ENCODE measurements around the gene AK5.

The AK5 gene

DNA sequence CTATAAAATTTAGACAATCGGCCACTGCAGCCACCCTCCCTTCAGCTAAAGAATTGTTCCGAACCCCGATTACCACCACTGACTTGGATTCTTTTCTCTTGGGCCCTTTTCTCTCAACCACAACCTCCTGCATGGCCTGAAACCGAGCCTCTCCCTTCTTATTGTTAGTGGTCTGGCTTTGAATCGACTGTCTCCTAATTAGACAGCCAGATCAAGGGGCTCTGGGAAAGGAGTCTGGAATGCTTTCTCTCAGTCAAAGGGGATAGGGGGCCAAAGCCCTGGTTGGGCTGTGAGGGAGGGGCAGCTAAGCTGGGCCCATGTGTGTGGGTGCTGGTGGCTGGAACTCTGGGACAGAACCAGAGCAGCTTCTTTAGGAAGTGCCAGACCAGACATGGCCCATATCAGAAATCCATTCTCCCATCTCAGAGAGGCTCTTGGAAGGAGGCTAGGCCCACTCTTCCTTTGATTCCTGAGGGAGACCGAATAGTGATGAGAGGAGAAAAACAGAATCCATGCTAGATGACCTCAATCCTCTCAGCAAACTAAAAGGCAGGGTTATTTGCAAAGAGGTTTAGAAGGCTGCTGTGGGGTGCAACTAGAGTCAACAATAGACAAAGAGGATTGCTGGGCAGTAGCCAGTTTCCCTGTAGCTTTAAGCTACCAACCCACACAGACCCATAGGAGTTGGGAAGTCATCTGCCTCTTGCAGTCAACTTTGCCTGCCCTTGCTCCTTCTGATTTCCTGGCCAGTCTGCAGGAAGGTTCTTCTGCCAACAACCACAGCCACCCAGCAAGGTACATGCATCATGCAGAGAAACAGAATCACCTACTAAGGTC, 117.6 kb downstream of the AK5 start (continued):
- TF ChIP-seq OSR1 (CRISPR knock-in tag; IDR thresholded peaks at IDR 0.05) (no peak), TOX (CRISPR knock-in tag; IDR thresholded peaks at IDR 0.05; ENCODE audit: borderline replicate concordance) (no peak), PPARA (CRISPR knock-in tag; IDR thresholded peaks at IDR 0.05; ENCODE audit: borderline replicate concordance) (no peak), CSDC2 (CRISPR knock-in tag; IDR thresholded peaks at IDR 0.05) (no peak)

- no peak for TF ChIP-seq CSRNP3 (CRISPR knock-in tag; IDR thresholded peaks at IDR 0.05)
- TF ChIP-seq ZNF565 (CRISPR knock-in tag; conservative IDR thresholded peaks at IDR 0.05; ENCODE audit: low read depth) = no peak
- TF ChIP-seq TCF4 (CRISPR knock-in tag; IDR thresholded peaks at IDR 0.05; ENCODE audit: borderline replicate concordance) = no peak
- no peak for TF ChIP-seq GLIS3 (CRISPR knock-in tag; IDR thresholded peaks at IDR 0.05)
- no peak for TF ChIP-seq BACH2 (CRISPR knock-in tag; IDR thresholded peaks at IDR 0.05; ENCODE audit: borderline replicate concordance)
- TF ChIP-seq, protein P1, sequence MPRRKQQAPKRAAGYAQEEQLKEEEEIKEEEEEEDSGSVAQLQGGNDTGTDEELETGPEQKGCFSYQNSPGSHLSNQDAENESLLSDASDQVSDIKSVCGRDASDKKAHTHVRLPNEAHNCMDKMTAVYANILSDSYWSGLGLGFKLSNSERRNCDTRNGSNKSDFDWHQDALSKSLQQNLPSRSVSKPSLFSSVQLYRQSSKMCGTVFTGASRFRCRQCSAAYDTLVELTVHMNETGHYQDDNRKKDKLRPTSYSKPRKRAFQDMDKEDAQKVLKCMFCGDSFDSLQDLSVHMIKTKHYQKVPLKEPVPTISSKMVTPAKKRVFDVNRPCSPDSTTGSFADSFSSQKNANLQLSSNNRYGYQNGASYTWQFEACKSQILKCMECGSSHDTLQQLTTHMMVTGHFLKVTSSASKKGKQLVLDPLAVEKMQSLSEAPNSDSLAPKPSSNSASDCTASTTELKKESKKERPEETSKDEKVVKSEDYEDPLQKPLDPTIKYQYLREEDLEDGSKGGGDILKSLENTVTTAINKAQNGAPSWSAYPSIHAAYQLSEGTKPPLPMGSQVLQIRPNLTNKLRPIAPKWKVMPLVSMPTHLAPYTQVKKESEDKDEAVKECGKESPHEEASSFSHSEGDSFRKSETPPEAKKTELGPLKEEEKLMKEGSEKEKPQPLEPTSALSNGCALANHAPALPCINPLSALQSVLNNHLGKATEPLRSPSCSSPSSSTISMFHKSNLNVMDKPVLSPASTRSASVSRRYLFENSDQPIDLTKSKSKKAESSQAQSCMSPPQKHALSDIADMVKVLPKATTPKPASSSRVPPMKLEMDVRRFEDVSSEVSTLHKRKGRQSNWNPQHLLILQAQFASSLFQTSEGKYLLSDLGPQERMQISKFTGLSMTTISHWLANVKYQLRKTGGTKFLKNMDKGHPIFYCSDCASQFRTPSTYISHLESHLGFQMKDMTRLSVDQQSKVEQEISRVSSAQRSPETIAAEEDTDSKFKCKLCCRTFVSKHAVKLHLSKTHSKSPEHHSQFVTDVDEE (CRISPR knock-in tag; IDR thresholded peaks at IDR 0.05) = no peak
- TF ChIP-seq ESRRG (CRISPR knock-in tag; IDR thresholded peaks at IDR 0.05) = no peak
- TF ChIP-seq ZFP30 (CRISPR knock-in tag; IDR thresholded peaks at IDR 0.05) = no peak
- no peak for ATAC-seq
Observed at GRCh38 chr1:77400781-77401180, 119.0 kb downstream of the AK5 start.

GRCh38 chr1:77401384-77401783, 119.6 kb downstream of the AK5 start:
- no peak for ATAC-seq
- TF ChIP-seq PPARA (CRISPR knock-in tag; IDR thresholded peaks at IDR 0.05; ENCODE audit: borderline replicate concordance) (no peak), GLIS3 (CRISPR knock-in tag; IDR thresholded peaks at IDR 0.05) (no peak), ZNF565 (CRISPR knock-in tag; conservative IDR thresholded peaks at IDR 0.05; ENCODE audit: low read depth) (no peak), CSRNP3 (CRISPR knock-in tag; IDR thresholded peaks at IDR 0.05) (no peak), OSR1 (CRISPR knock-in tag; IDR thresholded peaks at IDR 0.05) (no peak), ZC3H10 (CRISPR knock-in tag; IDR thresholded peaks at IDR 0.05) (no peak), ZFP3 (CRISPR knock-in tag; IDR thresholded peaks at IDR 0.05) (no peak), ZNF70 (CRISPR knock-in tag; IDR thresholded peaks at IDR 0.05) (no peak)

GRCh38 chr1:77405186-77405585, 123.4 kb downstream of the AK5 start:
- no peak for ATAC-seq
- TF ChIP-seq RARB (CRISPR knock-in tag; IDR thresholded peaks at IDR 0.05) (no peak), ZNF8 (CRISPR knock-in tag; IDR thresholded peaks at IDR 0.05) (no peak), ZFP3 (CRISPR knock-in tag; IDR thresholded peaks at IDR 0.05) (no peak), GLIS3 (CRISPR knock-in tag; IDR thresholded peaks at IDR 0.05) (no peak), ISL1 (CRISPR knock-in tag; IDR thresholded peaks at IDR 0.05) (no peak), ZC3H10 (CRISPR knock-in tag; IDR thresholded peaks at IDR 0.05) (no peak), SNAI2 (CRISPR knock-in tag; IDR thresholded peaks at IDR 0.05) (no peak), CSDC2 (CRISPR knock-in tag; IDR thresholded peaks at IDR 0.05) (no peak), TCF4 (CRISPR knock-in tag; IDR thresholded peaks at IDR 0.05; ENCODE audit: borderline replicate concordance) (no peak), ARNTL (CRISPR knock-in tag; IDR thresholded peaks at IDR 0.05; ENCODE audit: borderline replicate concordance, low read depth) (no peak), CSRNP3 (CRISPR knock-in tag; IDR thresholded peaks at IDR 0.05) (no peak), ZNF565 (CRISPR knock-in tag; conservative IDR thresholded peaks at IDR 0.05; ENCODE audit: low read depth) (no peak), ZNF70 (CRISPR knock-in tag; IDR thresholded peaks at IDR 0.05) (no peak)
- TF ChIP-seq, protein P2, sequence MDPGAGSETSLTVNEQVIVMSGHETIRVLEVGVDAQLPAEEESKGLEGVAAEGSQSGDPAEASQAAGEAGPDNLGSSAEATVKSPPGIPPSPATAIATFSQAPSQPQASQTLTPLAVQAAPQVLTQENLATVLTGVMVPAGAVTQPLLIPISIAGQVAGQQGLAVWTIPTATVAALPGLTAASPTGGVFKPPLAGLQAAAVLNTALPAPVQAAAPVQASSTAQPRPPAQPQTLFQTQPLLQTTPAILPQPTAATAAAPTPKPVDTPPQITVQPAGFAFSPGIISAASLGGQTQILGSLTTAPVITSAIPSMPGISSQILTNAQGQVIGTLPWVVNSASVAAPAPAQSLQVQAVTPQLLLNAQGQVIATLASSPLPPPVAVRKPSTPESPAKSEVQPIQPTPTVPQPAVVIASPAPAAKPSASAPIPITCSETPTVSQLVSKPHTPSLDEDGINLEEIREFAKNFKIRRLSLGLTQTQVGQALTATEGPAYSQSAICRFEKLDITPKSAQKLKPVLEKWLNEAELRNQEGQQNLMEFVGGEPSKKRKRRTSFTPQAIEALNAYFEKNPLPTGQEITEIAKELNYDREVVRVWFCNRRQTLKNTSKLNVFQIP (CRISPR knock-in tag; IDR thresholded peaks at IDR 0.05; ENCODE audit: borderline replicate concordance, low read depth) = no peak
- TF ChIP-seq, protein P3, sequence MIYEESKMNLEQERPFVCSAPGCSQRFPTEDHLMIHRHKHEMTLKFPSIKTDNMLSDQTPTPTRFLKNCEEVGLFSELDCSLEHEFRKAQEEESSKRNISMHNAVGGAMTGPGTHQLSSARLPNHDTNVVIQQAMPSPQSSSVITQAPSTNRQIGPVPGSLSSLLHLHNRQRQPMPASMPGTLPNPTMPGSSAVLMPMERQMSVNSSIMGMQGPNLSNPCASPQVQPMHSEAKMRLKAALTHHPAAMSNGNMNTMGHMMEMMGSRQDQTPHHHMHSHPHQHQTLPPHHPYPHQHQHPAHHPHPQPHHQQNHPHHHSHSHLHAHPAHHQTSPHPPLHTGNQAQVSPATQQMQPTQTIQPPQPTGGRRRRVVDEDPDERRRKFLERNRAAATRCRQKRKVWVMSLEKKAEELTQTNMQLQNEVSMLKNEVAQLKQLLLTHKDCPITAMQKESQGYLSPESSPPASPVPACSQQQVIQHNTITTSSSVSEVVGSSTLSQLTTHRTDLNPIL (CRISPR knock-in tag; IDR thresholded peaks at IDR 0.05; ENCODE audit: low read depth) = no peak

Measured in SK-N-SH treated with all-trans-retinoic acid at 6 μM for 48 hours (cell line).